GM18526 (cell line): ENCODE data around the gene SLC7A1.

Source experiments
- POLR2A ChIP-seq: IDR thresholded peaks from 3 replicates; pipeline ENCODE4 v1.6.1; 2011; ENCODE audit not compliant: insufficient read length; ENCODE audit errors: extremely low read depth

The SLC7A1 gene

GRCh38 chr13:29571876-29572570, 23.5 kb downstream of the SLC7A1 start:
- TF ChIP-seq POLR2A: no peak

- no peak for TF ChIP-seq POLR2A
Measured at GRCh38 chr13:29570051-29570654, 25.3 kb downstream of the SLC7A1 start.

- no peak for TF ChIP-seq POLR2A
Measured at GRCh38 chr13:29569253-29570050, 26.0 kb downstream of the SLC7A1 start.

GRCh38 chr13:29568731-29569130, 26.8 kb downstream of the SLC7A1 start:
- TF ChIP-seq POLR2A: no peak

- no peak for TF ChIP-seq POLR2A
Measured at GRCh38 chr13:29567411-29567810, 28.1 kb downstream of the SLC7A1 start.

GRCh38 chr13:29566206-29566605, 29.3 kb downstream of the SLC7A1 start:
- no peak for TF ChIP-seq POLR2A

- no peak for TF ChIP-seq POLR2A
Measured at GRCh38 chr13:29564818-29565217, 30.7 kb downstream of the SLC7A1 start.

- no peak for TF ChIP-seq POLR2A
Measured at GRCh38 chr13:29564373-29564772, 31.1 kb downstream of the SLC7A1 start.

- TF ChIP-seq POLR2A: no peak
Measured at GRCh38 chr13:29563941-29564340, 31.5 kb downstream of the SLC7A1 start.

GRCh38 chr13:29562786-29563438, 32.6 kb downstream of the SLC7A1 start:
- no peak for TF ChIP-seq POLR2A

GRCh38 chr13:29561918-29562317, 33.6 kb downstream of the SLC7A1 start:
- TF ChIP-seq POLR2A: no peak

- no peak for TF ChIP-seq POLR2A
Measured at GRCh38 chr13:29556742-29557141, 38.7 kb downstream of the SLC7A1 start.

GRCh38 chr13:29551214-29551613, 44.3 kb downstream of the SLC7A1 start:
- TF ChIP-seq POLR2A: no peak

- no peak for TF ChIP-seq POLR2A
Measured at GRCh38 chr13:29550430-29550988, 45.0 kb downstream of the SLC7A1 start.

GRCh38 chr13:29548722-29549121, 46.8 kb downstream of the SLC7A1 start:
- no peak for TF ChIP-seq POLR2A
